Measurements from ENCODE around the gene DHX40. TPM values are rescaled to one million over a fixed set of nuclear protein-coding genes. Genes with fewer than 3 reads are reported as not detected.
"Not testable (repeated sequence)": the region's sequence is repeated elsewhere in the genome, so short reads cannot be mapped to it uniquely, and the experiment has no call there.

Gene DHX40
- polyA plus RNA-seq, 10 donors, result 28.2 to 38.5 (median 33.4) TPM

DNA sequence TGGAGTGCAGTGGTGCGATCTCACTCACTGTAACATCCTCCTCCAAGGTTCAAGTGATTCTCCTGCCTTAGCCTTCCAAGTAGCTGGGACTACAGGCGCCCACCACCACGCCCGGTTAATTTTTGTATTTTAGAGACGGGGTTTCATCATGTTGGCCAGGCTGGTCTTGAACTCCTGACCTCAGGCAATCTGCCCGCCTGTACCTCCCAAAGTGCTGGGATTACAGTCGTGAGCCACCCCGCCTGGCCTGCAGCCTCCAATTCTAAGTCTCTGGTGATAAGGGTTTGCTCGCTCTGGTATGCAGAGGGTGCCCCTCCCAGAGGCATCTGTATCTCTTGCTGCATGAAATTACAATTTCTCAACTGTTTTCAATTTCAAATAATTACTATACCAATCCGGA, 16.4 kb upstream of the DHX40 start:
- not testable (repeated sequence) for DNase-seq

DNA sequence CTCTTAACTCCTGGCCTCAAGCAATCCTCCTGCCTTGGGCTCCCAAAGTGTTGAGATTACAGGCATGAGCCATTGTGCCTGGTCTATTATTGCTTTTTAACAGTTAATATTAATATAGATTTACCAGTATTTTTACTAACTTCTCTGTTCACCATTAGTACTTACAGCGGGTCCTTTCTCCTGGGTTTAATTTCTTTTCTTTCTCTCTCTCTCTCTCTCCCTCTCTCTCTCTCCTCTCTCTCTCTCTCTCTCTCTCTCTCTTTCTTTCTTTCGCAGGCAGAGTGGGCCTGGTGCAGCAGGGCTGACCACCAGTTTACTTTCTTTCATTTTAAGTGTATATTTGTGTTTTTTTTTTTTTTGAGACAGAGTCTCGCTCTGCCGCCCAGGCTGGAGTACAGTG, 14.7 kb upstream of the DHX40 start:
- DNase-seq, result no peak

- DNase-seq, result no peak
These were observed 7.4 kb upstream of the DHX40 start for GRCh38 chr17:59558039-59558438.

GRCh38 chr17:59558953-59559352, 6.5 kb upstream of the DHX40 start:
- DNase-seq, result peak in 1 of 3 donors; percentile 28

- DNase-seq, result no peak
These were observed 4.4 kb upstream of the DHX40 start for GRCh38 chr17:59561042-59561441.

- peak; percentile 51 to 84 (median 55) for DNase-seq
These were observed 532 bp downstream of the DHX40 start for GRCh38 chr17:59565959-59566324.

DNA sequence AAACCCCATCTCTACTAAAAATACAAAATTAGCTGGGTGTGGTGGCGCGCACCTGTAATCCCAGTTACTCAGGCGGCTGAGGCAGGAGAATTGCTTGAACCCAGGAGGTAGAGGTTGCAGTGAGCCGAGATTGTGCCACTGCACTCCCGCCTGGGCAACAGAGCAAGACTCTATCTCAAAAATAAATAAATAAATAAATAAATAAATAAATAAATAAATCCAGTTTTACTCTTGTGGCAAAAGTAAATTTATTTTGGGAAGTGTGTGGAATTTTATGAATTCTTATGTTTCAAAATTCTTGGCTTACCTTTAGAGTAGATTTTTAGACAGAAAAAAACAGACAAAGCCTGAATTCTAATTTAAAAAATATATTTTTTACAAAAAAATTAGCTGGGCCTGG, 3.7 kb downstream of the DHX40 start:
- not testable (repeated sequence) for DNase-seq

- no peak for DNase-seq
These were observed 7.0 kb downstream of the DHX40 start for GRCh38 chr17:59572301-59572924.

- DNase-seq, result not testable (repeated sequence)
These were observed 18.8 kb downstream of the DHX40 start for GRCh38 chr17:59584168-59584567.

- no peak for DNase-seq
These were observed 34.8 kb downstream of the DHX40 start for GRCh38 chr17:59600169-59600568.

DNA sequence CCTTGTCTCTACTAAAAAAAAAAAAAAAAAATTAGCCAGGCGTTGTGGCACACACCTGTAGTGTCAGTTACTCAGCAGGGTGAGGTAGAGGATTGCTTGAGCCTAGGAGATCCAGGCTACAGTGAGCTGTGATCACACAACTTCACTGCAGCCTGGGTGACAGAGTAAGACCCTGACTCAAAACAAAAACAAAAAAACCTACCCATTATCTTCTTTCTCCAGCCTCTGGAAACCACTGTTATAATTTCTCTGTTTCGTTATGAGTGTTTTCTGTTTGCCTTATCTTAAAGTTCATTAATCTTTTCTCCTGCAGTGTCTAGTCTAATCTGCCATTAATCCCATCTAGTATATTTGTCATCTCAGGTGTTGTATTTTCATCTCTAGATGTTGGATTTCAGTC, 35.7 kb downstream of the DHX40 start:
- no peak for DNase-seq

- no peak for DNase-seq
These were observed 41.7 kb downstream of the DHX40 start for GRCh38 chr17:59607061-59607460.

- DNase-seq, result no peak
These were observed 42.5 kb downstream of the DHX40 start for GRCh38 chr17:59607817-59608403.

DNA sequence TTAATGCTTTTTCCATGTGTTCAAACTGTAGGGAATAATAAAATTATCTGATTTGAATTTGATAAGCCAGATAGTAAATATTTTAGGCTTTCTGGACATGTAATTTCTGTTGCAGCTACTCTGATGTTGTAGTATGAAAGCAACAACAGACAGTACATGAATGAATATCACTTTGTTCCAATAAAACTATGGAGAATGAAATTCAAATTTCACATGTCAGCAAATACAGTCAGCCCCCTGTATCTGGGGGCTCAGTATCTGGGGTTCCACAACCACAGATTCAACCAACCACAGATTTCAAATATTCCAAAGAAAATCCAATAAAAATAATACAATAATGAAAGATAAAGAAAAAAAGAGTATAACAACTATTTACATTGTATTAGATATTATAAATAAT, 46.1 kb downstream of the DHX40 start:
- no peak for DNase-seq

DNA sequence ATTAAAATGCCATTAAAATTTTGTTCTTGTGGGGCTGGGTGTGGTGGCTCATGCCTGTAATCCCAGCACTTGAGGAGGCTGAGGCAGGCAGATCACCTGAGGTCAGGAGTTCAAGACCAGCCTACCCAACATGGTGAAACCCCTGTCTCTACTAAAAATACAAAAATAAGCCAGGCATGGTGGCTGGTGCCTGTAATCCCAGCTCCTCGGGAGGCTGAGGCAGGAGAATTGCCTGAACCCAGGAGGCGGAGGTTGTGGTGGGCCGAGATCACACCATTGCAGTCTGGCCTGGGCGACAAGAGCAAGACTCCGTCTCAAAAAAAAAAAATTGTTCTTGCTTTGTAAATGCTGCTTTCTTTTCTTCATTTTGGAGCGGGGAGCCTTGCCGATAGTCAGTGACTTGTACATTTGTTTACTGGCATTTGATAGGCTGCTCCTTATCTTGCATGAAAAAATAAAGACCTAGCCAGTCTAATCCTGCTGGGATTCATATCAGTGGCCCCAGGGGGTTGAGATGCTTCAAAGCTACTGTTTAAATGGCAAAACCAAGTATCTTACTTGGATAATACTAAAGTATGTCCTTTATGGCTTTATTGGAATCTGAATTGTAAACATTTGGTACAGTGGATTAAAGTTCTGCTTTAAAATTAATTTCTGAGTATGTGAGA, 51.0 kb downstream of the DHX40 start:
- DNase-seq, result no peak

GRCh38 chr17:59617156-59617732, 51.8 kb downstream of the DHX40 start:
- no peak for DNase-seq

GRCh38 chr17:59619035-59619297, 53.6 kb downstream of the DHX40 start:
- DNase-seq, result no peak

GRCh38 chr17:59619298-59620063, 54.1 kb downstream of the DHX40 start, which contains the start of gene CLTC:
TSS of gene CLTC (plus strand) at chr17:59619895. CDS start at chr17:59620132, 237 bp downstream.
- DNase-seq, result peak; percentile 98 to 100 (median 98)

DNA sequence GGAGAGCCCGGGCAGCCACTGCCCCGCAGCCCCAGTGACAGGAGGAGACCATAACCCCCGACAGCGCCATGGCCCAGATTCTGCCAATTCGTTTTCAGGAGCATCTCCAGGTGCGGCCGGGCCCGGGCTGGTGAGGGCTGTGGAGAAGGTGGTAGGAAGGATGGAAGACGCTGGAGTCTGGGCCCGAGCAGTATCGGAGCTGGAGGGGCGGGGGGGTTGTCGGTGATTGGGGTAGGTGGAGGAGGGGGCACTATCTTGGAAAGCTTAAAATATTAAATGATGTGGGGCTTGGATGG, 54.6 kb downstream of the DHX40 start:
- no peak for DNase-seq

GRCh38 chr17:59620518-59621259, 55.3 kb downstream of the DHX40 start:
- DNase-seq, result peak in 2 of 3 donors; percentile 48 to 68

DNA sequence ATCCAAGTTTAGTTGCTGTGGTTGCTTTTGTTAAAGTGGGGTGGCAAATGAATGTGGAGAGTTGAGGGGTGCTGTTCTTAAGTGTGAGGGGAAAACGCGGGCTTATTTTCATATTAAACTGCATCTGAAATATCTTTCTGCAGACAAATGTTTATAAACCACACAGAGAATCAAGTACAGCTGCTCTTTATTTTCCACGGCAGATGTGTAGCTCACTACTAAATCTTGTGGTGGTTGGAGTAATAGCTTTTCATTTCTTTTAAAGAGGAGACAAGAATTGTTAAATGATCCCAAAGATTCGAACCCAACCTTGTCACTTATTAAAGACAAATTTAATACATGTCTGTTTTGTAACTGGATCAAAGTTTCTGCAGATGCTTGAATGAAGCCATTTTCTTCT, 56.4 kb downstream of the DHX40 start:
- no peak for DNase-seq

DNA sequence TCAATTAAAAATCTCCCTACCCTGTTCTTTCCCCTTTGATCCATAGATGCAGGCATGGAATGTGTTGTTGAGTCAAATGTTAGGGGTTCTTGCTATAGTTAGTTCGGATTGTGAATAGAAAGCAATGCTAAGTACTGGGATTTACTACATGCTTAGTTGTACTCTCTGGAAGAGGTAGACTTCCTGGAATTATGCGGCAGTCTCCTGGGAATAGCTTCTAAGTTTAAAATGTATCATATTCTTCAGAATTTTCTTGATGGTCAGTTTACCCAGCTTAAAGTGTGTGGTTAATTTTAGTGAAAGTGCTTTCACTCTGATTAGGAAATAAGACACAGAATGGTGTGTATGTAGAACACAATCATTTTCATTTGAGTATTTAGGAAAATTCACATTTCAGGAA, 57.7 kb downstream of the DHX40 start:
- DNase-seq, result no peak
